Uterus (tissue), 4 donors: ENCODE measurements around the gene INAVA. TPM values are rescaled to one million over a fixed set of nuclear protein-coding genes. Genes with fewer than 3 reads are reported as not detected.

Experiments used
- DNase-seq, 2 donors: peaks; one replicate each; pipeline ENCODE4 v3.0.0-alpha.2; 2019 to 2020
- H3K27ac ChIP-seq, 2 donors: fragments of 200-600 bp; sonication (generic); 1 replicate in 1 of 2; 2 replicates in 1 of 2; pipeline ENCODE4 v1.5.1; 2016 to 2018
- H3K27me3 ChIP-seq, 2 donors: fragments of 200-600 bp; sonication (generic); one replicate each; pipeline ENCODE4 v1.5.1; 2018 to 2019; ENCODE audit warnings: control low read depth in 1 of 2
- H3K36me3 ChIP-seq, 2 donors: fragments of 200-600 bp; sonication (generic); one replicate each; pipeline ENCODE4 v1.5.1; 2019; ENCODE audit warnings: control low read depth in 1 of 2
- H3K4me1 ChIP-seq, 2 donors: fragments of 200-600 bp; sonication (generic); one replicate each; pipeline ENCODE4 v1.5.1; 2018 to 2019; ENCODE audit warnings: control low read depth in 1 of 2
- H3K4me3 ChIP-seq, 2 donors: fragments of 200-600 bp; sonication (generic); 1 replicate in 1 of 2; 2 replicates in 1 of 2; pipeline ENCODE4 v1.5.1; 2018 to 2019; ENCODE audit warnings: mild to moderate bottlenecking in 1 of 2
- H3K9me3 ChIP-seq, 2 donors: fragments of 200-600 bp; sonication (generic); one replicate each; pipeline ENCODE4 v1.5.1; 2019; ENCODE audit warnings: control low read depth in 1 of 2
- CTCF ChIP-seq, 4 experiments: fragments of 200-600 bp in 2 of 4; fragments of 450-650 bp in 2 of 4; sonication (generic) in 2 of 4; IDR thresholded peaks; one replicate each; pipeline ENCODE4 v1.5.1; 2016 to 2019; ENCODE audit warnings: antibody characterized with exemption in 4 of 4, mild to moderate bottlenecking in 2 of 4, moderate library complexity in 1 of 4
- POLR2A ChIP-seq, 2 donors: fragments of 450-650 bp; IDR thresholded peaks; one replicate each; pipeline ENCODE4 v1.6.1; 2016; ENCODE audit warnings: antibody characterized with exemption in 2 of 2, mild to moderate bottlenecking in 1 of 2, moderate library complexity in 1 of 2
- intact Hi-C: fragments of 100-400 bp; cut with DNase I; formaldehyde crosslinking; loops from one replicate; pipeline ENCODE4 v1.15.1; 2023; ENCODE audit warnings: low total_unique reads
- total RNA-seq, 4 donors: library from RNA; depleted of rRNA in 3 of 4; stranded (reverse); fragments of >200 nt in 3 of 4; gene quantifications; one replicate each; pipeline versions ENCODE4 v1.1.0 to v1.2.4, GENCODE V29; 2014 to 2023
- donor health status: DM: yes; HTN: yes; CAD: no.

The INAVA gene
- total RNA-seq, 4 donors from 2014 or later = 0.59 to 8.5 (median 1.5) TPM; not detected in 1

GRCh38 chr1:200895443-200895789, 716 bp downstream of the INAVA start:
- intact Hi-C loops = no loop called here
- no peak overlapping the region for H3K4me3 ChIP-seq

GRCh38 chr1:200895801-200896530, 1.3 kb downstream of the INAVA start:
- Histone ChIP-seq H3K4me3 (no peak overlapping the region), H3K36me3 (no peaks in the 10 kb centered on the region), H3K27ac (no peak overlapping the region), H3K9me3 (no peaks in the 10 kb centered on the region), H3K27me3 (peaks cover 0 to 6% of the 10 kb centered on the region in 2 donors), H3K4me1 (peaks cover 0 to 5% of the 10 kb centered on the region in 2 donors)
- TF ChIP-seq CTCF (IDR thresholded peaks at IDR 0.05) = no peak
- intact Hi-C loops = no loop called here
- no peak for DNase-seq

More at GRCh38 chr1:200895443-200895789, 716 bp downstream of the INAVA start:
- no peak overlapping the region for H3K27ac ChIP-seq
- no peaks in the 10 kb centered on the region for H3K36me3 ChIP-seq
- H3K9me3 ChIP-seq = no peaks in the 10 kb centered on the region
- no peak for TF ChIP-seq POLR2A (IDR thresholded peaks at IDR 0.05)
- no peak for TF ChIP-seq CTCF (IDR thresholded peaks at IDR 0.05)
- H3K4me1 ChIP-seq = peaks cover 0 to 5% of the 10 kb centered on the region in 2 donors
- DNase-seq = no peak
- H3K27me3 ChIP-seq = peaks cover 4 to 8% of the 10 kb centered on the region in 2 donors

GRCh38 chr1:200896531-200897196, 2.0 kb downstream of the INAVA start:
- no peak for DNase-seq
- TF ChIP-seq CTCF (IDR thresholded peaks at IDR 0.05) (no peak), POLR2A (IDR thresholded peaks at IDR 0.05) (no peak)

GRCh38 chr1:200897259-200897658, 2.6 kb downstream of the INAVA start:
- TF ChIP-seq CTCF (IDR thresholded peaks at IDR 0.05) = no peak
- TF ChIP-seq POLR2A (IDR thresholded peaks at IDR 0.05) = no peak
- Histone ChIP-seq H3K4me3 (no peak overlapping the region), H3K4me1 (no peaks in the 10 kb centered on the region), H3K9me3 (no peaks in the 10 kb centered on the region), H3K27ac (no peak overlapping the region), H3K27me3 (no peaks in the 10 kb centered on the region), H3K36me3 (no peaks in the 10 kb centered on the region)
- intact Hi-C loops = no loop called here
- DNase-seq = no peak

More at GRCh38 chr1:200896531-200897196, 2.0 kb downstream of the INAVA start:
- Histone ChIP-seq H3K27me3 (no peaks in the 10 kb centered on the region), H3K36me3 (no peaks in the 10 kb centered on the region), H3K4me3 (no peak overlapping the region), H3K4me1 (no peaks in the 10 kb centered on the region), H3K27ac (no peak overlapping the region), H3K9me3 (no peaks in the 10 kb centered on the region)
- intact Hi-C loops = no loop called here

- H3K4me1 ChIP-seq = no peaks in the 10 kb centered on the region
- no peak overlapping the region for H3K4me3 ChIP-seq
- no peak for DNase-seq
- no peak overlapping the region for H3K27ac ChIP-seq
- no peaks in the 10 kb centered on the region for H3K9me3 ChIP-seq
- intact Hi-C loops = no loop called here
- no peaks in the 10 kb centered on the region for H3K36me3 ChIP-seq
- TF ChIP-seq POLR2A (IDR thresholded peaks at IDR 0.05) (no peak), CTCF (IDR thresholded peaks at IDR 0.05) (no peak)
- H3K27me3 ChIP-seq = no peaks in the 10 kb centered on the region
These were observed 4.3 kb downstream of the INAVA start for GRCh38 chr1:200899015-200899386.
